Mesenchymal stem cell (in vitro differentiated cells and primary cell): ENCODE data around the gene TCTA.
A peak's percentile ranks its signal among the peaks of the same experiment; 100 is the strongest.

Experiments
- DNase-seq: peaks from one replicate; pipeline ENCODE4 v3.0.0-alpha.2; 2013
- H2AFZ ChIP-seq: one replicate; pipeline ENCODE4 v1.6.1; 2013; ENCODE audit warnings: low read depth, mild to moderate bottlenecking, control low read depth, inconsistent platforms, low read length, moderate library complexity
- H2AK5ac ChIP-seq: 2 replicates; pipeline ENCODE4 v1.6.1; 2013; ENCODE audit warnings: low read length, moderate library complexity, mild to moderate bottlenecking, inconsistent platforms; ENCODE audit not compliant: severe bottlenecking
- H2BK120ac ChIP-seq: one replicate; pipeline ENCODE4 v1.6.1; 2013; ENCODE audit warnings: low read depth, mild to moderate bottlenecking, inconsistent platforms, low read length, moderate library complexity
- H2BK12ac ChIP-seq, 2 experiments: one replicate each; pipeline ENCODE4 v1.6.1; 2013; ENCODE audit warnings: inconsistent platforms in 2 of 2, low read length in 2 of 2, mild to moderate bottlenecking in 2 of 2, moderate library complexity in 2 of 2, control low read depth in 1 of 2
- H2BK15ac ChIP-seq: one replicate; pipeline ENCODE4 v1.6.1; 2013; ENCODE audit warnings: mild to moderate bottlenecking, low read depth, inconsistent platforms; ENCODE audit not compliant: poor library complexity, severe bottlenecking
- H2BK5ac ChIP-seq: 2 replicates; pipeline ENCODE4 v1.6.1; 2013; ENCODE audit warnings: low read depth, mild to moderate bottlenecking, low read length, control low read depth, inconsistent platforms; ENCODE audit not compliant: poor library complexity, severe bottlenecking
- H3K14ac ChIP-seq, 2 experiments: one replicate each; pipeline ENCODE4 v1.6.1; 2013; ENCODE audit warnings: inconsistent platforms in 2 of 2, low read length in 2 of 2, control low read depth in 1 of 2, mild to moderate bottlenecking in 1 of 2, moderate library complexity in 1 of 2
- H3K18ac ChIP-seq, 2 experiments: one replicate each; pipeline ENCODE4 v1.6.1; 2013; ENCODE audit warnings: inconsistent platforms in 2 of 2, low read length in 2 of 2, control low read depth in 1 of 2, low read depth in 1 of 2, mild to moderate bottlenecking in 1 of 2
- H3K23ac ChIP-seq, 2 experiments: one replicate each; pipeline ENCODE4 v1.6.1; 2013; ENCODE audit warnings: inconsistent platforms in 2 of 2, low read length in 2 of 2, mild to moderate bottlenecking in 2 of 2, moderate library complexity in 2 of 2, control low read depth in 1 of 2
- H3K27ac ChIP-seq: 2 replicates; pipeline ENCODE4 v1.5.1; 2013; ENCODE audit warnings: mild to moderate bottlenecking, moderate library complexity, low read length, control low read depth, inconsistent platforms; ENCODE audit not compliant: poor library complexity, severe bottlenecking
- H3K27me3 ChIP-seq, 2 experiments: 2 replicates each; pipeline versions ENCODE4 v1.6.1 to v1.7.0; 2013; ENCODE audit warnings: low read length in 2 of 2, mild to moderate bottlenecking in 2 of 2, moderate library complexity in 2 of 2, control low read depth in 1 of 2, inconsistent platforms in 1 of 2; ENCODE audit not compliant: control insufficient read depth in 1 of 2, insufficient read depth in 1 of 2
- H3K36me3 ChIP-seq, 2 experiments: 2 replicates each; pipeline versions ENCODE4 v1.6.1 to v1.7.0; 2013; ENCODE audit warnings: low read length in 2 of 2, control low read depth in 1 of 2, inconsistent platforms in 1 of 2, low read depth in 1 of 2, mild to moderate bottlenecking in 1 of 2; ENCODE audit not compliant: insufficient read depth in 2 of 2, control insufficient read depth in 1 of 2
- H3K4ac ChIP-seq, 2 experiments: one replicate each; pipeline ENCODE4 v1.6.1; 2013; ENCODE audit warnings: inconsistent platforms in 2 of 2, low read length in 2 of 2, mild to moderate bottlenecking in 2 of 2, moderate library complexity in 2 of 2, control low read depth in 1 of 2, low read depth in 1 of 2
- H3K4me1 ChIP-seq: 2 replicates; pipeline ENCODE4 v1.6.1; 2013; ENCODE audit warnings: low read depth, low read length, control low read depth; ENCODE audit not compliant: control insufficient read depth, insufficient read depth
- H3K4me2 ChIP-seq: 2 replicates; pipeline ENCODE4 v1.6.1; 2013; ENCODE audit warnings: low read length, mild to moderate bottlenecking, inconsistent platforms; ENCODE audit not compliant: poor library complexity, severe bottlenecking
- H3K4me3 ChIP-seq, 2 experiments: 2 replicates each; pipeline versions ENCODE4 v1.5.1 to v1.7.0; 2013; ENCODE audit warnings: low read length in 2 of 2, mild to moderate bottlenecking in 2 of 2, control low read depth in 1 of 2, low read depth in 1 of 2; ENCODE audit not compliant: insufficient read depth in 1 of 2
- H3K79me1 ChIP-seq: replicated peaks from 2 replicates; pipeline ENCODE4 v1.6.1; 2013; ENCODE audit warnings: mild to moderate bottlenecking, control low read depth, low read length, inconsistent platforms; ENCODE audit not compliant: poor library complexity, severe bottlenecking
- H3K9ac ChIP-seq: 2 replicates; pipeline ENCODE4 v1.7.0; 2013; ENCODE audit warnings: mild to moderate bottlenecking, low read length, moderate library complexity
- H3K9me3 ChIP-seq: 2 replicates; pipeline ENCODE4 v1.7.0; 2013; ENCODE audit warnings: mild to moderate bottlenecking, low read length; ENCODE audit not compliant: control insufficient read depth
- H4K8ac ChIP-seq: one replicate; pipeline ENCODE4 v1.6.1; 2013; ENCODE audit warnings: inconsistent platforms, mild to moderate bottlenecking, low read length, moderate library complexity
- H4K91ac ChIP-seq: one replicate; pipeline ENCODE4 v1.6.1; 2013; ENCODE audit warnings: mild to moderate bottlenecking, low read length, inconsistent platforms
- WGBS: methylation state at CpG from one replicate; pipeline ENCODE4 v1.1.7; 2013; ENCODE audit warnings: mixed read lengths; 5-methylcytosine and 5-hydroxymethylcytosine counted together

Gene TCTA

GRCh38 chr3:49414753-49415152 is 2.5 kb downstream of the TCTA start:
- Histone ChIP-seq H3K36me3 (peaks cover 34 to 51% of the 10 kb centered on the region in 2 experiments), H2AK5ac (no peak overlapping the region), H2BK12ac (no peak overlapping the region), H4K8ac (no peak overlapping the region), H3K9ac (no peak overlapping the region), H3K27ac (no peak overlapping the region), H3K4me3 (no peak overlapping the region), H2AFZ (no peak overlapping the region), H3K9me3 (no peaks in the 10 kb centered on the region), H3K14ac (no peak overlapping the region), H3K23ac (no peak overlapping the region), H4K91ac (no peak overlapping the region), H3K4me2 (no peak overlapping the region), H2BK120ac (no peak overlapping the region), H3K27me3 (no peaks in the 10 kb centered on the region), H3K4me1 (peaks cover 29% of the 10 kb centered on the region), H2BK15ac (no peak overlapping the region), H3K4ac (no peak overlapping the region), H2BK5ac (no peak overlapping the region), H3K18ac (no peak overlapping the region), H3K79me1 (peaks cover 33% of the 10 kb centered on the region)
- no peak for DNase-seq
- 95% methylated on average over 2 of the region's 2 CpGs for WGBS

- H3K4ac ChIP-seq: no peak overlapping the region
- no peak overlapping the region for H3K27ac ChIP-seq
- H3K36me3 ChIP-seq: peaks cover 39 to 60% of the 10 kb centered on the region in 2 experiments
- no peak overlapping the region for H3K18ac ChIP-seq
- no peak overlapping the region for H3K23ac ChIP-seq
- H3K14ac ChIP-seq: no peak overlapping the region
- no peak overlapping the region for H2BK12ac ChIP-seq
- no peak overlapping the region for H2AFZ ChIP-seq
- no peaks in the 10 kb centered on the region for H3K9me3 ChIP-seq
- peak overlapping the region; percentile 4 for H2BK15ac ChIP-seq
- H4K91ac ChIP-seq: no peak overlapping the region
- no peak overlapping the region for H3K4me3 ChIP-seq
- no peak overlapping the region for H3K9ac ChIP-seq
- no peak overlapping the region for H2BK5ac ChIP-seq
- peaks cover 33% of the 10 kb centered on the region for H3K79me1 ChIP-seq
- no peak overlapping the region for H2BK120ac ChIP-seq
- H3K4me2 ChIP-seq: no peak overlapping the region
- peak overlapping the region; percentile 27 for H2AK5ac ChIP-seq
- 85% methylated on average over 4 of the region's 4 CpGs for WGBS
- peaks cover 32% of the 10 kb centered on the region for H3K4me1 ChIP-seq
- no peak for DNase-seq
- no peaks in the 10 kb centered on the region for H3K27me3 ChIP-seq
- H4K8ac ChIP-seq: no peak overlapping the region
Measured at GRCh38 chr3:49415931-49416601, 3.8 kb downstream of the TCTA start.

GRCh38 chr3:49416867-49417266 is 4.6 kb downstream of the TCTA start:
- H3K14ac ChIP-seq: no peak overlapping the region
- no peaks in the 10 kb centered on the region for H3K9me3 ChIP-seq
- H4K91ac ChIP-seq: no peak overlapping the region
- peaks cover 33% of the 10 kb centered on the region for H3K79me1 ChIP-seq
- H2BK120ac ChIP-seq: no peak overlapping the region
- H3K9ac ChIP-seq: no peak overlapping the region
- H3K36me3 ChIP-seq: peaks cover 39 to 60% of the 10 kb centered on the region in 2 experiments
- no peak overlapping the region for H2AK5ac ChIP-seq
- H2BK12ac ChIP-seq: no peak overlapping the region
- no peak overlapping the region for H3K4ac ChIP-seq
- 86% methylated on average over 2 of the region's 2 CpGs for WGBS
- peaks cover 38% of the 10 kb centered on the region for H3K4me1 ChIP-seq
- no peak overlapping the region for H2BK15ac ChIP-seq
- H3K4me3 ChIP-seq: no peak overlapping the region
- no peak overlapping the region for H2BK5ac ChIP-seq
- no peak overlapping the region for H4K8ac ChIP-seq
- H2AFZ ChIP-seq: no peak overlapping the region
- H3K27ac ChIP-seq: no peak overlapping the region
- H3K18ac ChIP-seq: no peak overlapping the region
- no peak for DNase-seq
- no peak overlapping the region for H3K4me2 ChIP-seq
- H3K27me3 ChIP-seq: no peaks in the 10 kb centered on the region
- H3K23ac ChIP-seq: no peak overlapping the region

GRCh38 chr3:49417516-49418120 is 5.4 kb downstream of the TCTA start:
- H4K91ac ChIP-seq: no peak overlapping the region
- no peak overlapping the region for H3K4ac ChIP-seq
- no peaks in the 10 kb centered on the region for H3K9me3 ChIP-seq
- no peak overlapping the region for H2AFZ ChIP-seq
- H3K14ac ChIP-seq: no peak overlapping the region
- H3K36me3 ChIP-seq: peaks cover 42 to 60% of the 10 kb centered on the region in 2 experiments
- no peak overlapping the region for H2BK120ac ChIP-seq
- H3K79me1 ChIP-seq: peaks cover 34% of the 10 kb centered on the region
- H4K8ac ChIP-seq: no peak overlapping the region
- H2AK5ac ChIP-seq: no peak overlapping the region
- no peak overlapping the region for H2BK12ac ChIP-seq
- DNase-seq: no peak
- H3K9ac ChIP-seq: no peak overlapping the region
- 91% methylated on average over 13 of the region's 13 CpGs for WGBS
- H3K23ac ChIP-seq: no peak overlapping the region
- no peak overlapping the region for H2BK15ac ChIP-seq
- H3K4me1 ChIP-seq: peaks cover 39% of the 10 kb centered on the region
- H3K4me2 ChIP-seq: no peak overlapping the region
- H2BK5ac ChIP-seq: no peak overlapping the region
- H3K27ac ChIP-seq: no peak overlapping the region
- no peak overlapping the region for H3K4me3 ChIP-seq
- H3K27me3 ChIP-seq: no peaks in the 10 kb centered on the region
- no peak overlapping the region for H3K18ac ChIP-seq
